Ishikawa (cell line): ENCODE measurements around the gene AGAP1.

Experiments used
- CEBPB ChIP-seq: IDR thresholded peaks from 2 replicates; pipeline ENCODE4 v1.6.1; 2012
- CREB1 ChIP-seq: IDR thresholded peaks from 2 replicates; pipeline ENCODE4 v1.6.1; 2012; ENCODE audit warnings: low read depth
- EGR1 ChIP-seq: IDR thresholded peaks from 2 replicates; pipeline ENCODE4 v1.6.1; 2012
- EP300 ChIP-seq: IDR thresholded peaks from 2 replicates; pipeline ENCODE4 v1.6.1; 2012; ENCODE audit warnings: borderline replicate concordance
- FOXM1 ChIP-seq: IDR thresholded peaks from 2 replicates; pipeline ENCODE4 v1.6.1; 2012; ENCODE audit warnings: low read depth, borderline replicate concordance
- MAX ChIP-seq: IDR thresholded peaks from 2 replicates; pipeline ENCODE4 v1.6.1; 2012
- NFIC ChIP-seq: IDR thresholded peaks from 2 replicates; pipeline ENCODE4 v1.6.1; 2012
- RAD21 ChIP-seq: IDR thresholded peaks from 2 replicates; pipeline ENCODE4 v1.6.1; 2012; ENCODE audit warnings: low read depth
- REST ChIP-seq: IDR thresholded peaks from 2 replicates; pipeline ENCODE4 v1.6.1; 2012; ENCODE audit warnings: low read depth, mild to moderate bottlenecking
- TAF1 ChIP-seq: IDR thresholded peaks from 2 replicates; pipeline ENCODE4 v1.6.1; 2012; ENCODE audit warnings: low read depth, mild to moderate bottlenecking
- TCF12 ChIP-seq: IDR thresholded peaks from 2 replicates; pipeline ENCODE4 v1.6.1; 2012; ENCODE audit warnings: low read depth
- TEAD4 ChIP-seq: IDR thresholded peaks from 2 replicates; pipeline ENCODE4 v1.6.1; 2012
- USF1 ChIP-seq: IDR thresholded peaks from 2 replicates; pipeline ENCODE4 v1.6.1; 2012
- YY1 ChIP-seq: IDR thresholded peaks from 2 replicates; pipeline ENCODE4 v1.6.1; 2012; ENCODE audit warnings: low read depth
- ZBTB7A ChIP-seq: IDR thresholded peaks from 2 replicates; pipeline ENCODE4 v1.6.1; 2012; ENCODE audit warnings: low read depth

Gene AGAP1

GRCh38 chr2:235921508-235922191 lies 427.8 kb downstream of the AGAP1 start:
- TF ChIP-seq NFIC (no peak), EP300 (no peak), YY1 (no peak), TAF1 (no peak), TCF12 (no peak), CEBPB (no peak), CREB1 (no peak), RAD21 (no peak), TEAD4 (no peak)

GRCh38 chr2:235922839-235923238 lies 429.0 kb downstream of the AGAP1 start:
- TF ChIP-seq YY1, result no peak
- no peak for TF ChIP-seq RAD21
- no peak for TF ChIP-seq EGR1
- TF ChIP-seq FOXM1, result no peak
- TF ChIP-seq CREB1, result no peak
- no peak for TF ChIP-seq NFIC
- TF ChIP-seq TCF12, result no peak
- TF ChIP-seq CEBPB, result no peak
- TF ChIP-seq ZBTB7A, result no peak
- TF ChIP-seq REST, result no peak
- TF ChIP-seq TEAD4, result no peak
- no peak for TF ChIP-seq EP300
- TF ChIP-seq USF1, result no peak
- no peak for TF ChIP-seq TAF1
- no peak for TF ChIP-seq MAX

- TF ChIP-seq ZBTB7A (no peak), TEAD4 (no peak), NFIC (no peak), TAF1 (no peak), EGR1 (no peak), RAD21 (no peak), CEBPB (no peak), CREB1 (no peak), EP300 (no peak), MAX (no peak), FOXM1 (no peak), REST (no peak), YY1 (no peak), USF1 (no peak), TCF12 (no peak)
Measured at GRCh38 chr2:235923859-235924674, 430.2 kb downstream of the AGAP1 start.

- TF ChIP-seq TCF12, result no peak
- no peak for TF ChIP-seq CEBPB
- TF ChIP-seq USF1, result no peak
- no peak for TF ChIP-seq ZBTB7A
- no peak for TF ChIP-seq EGR1
- TF ChIP-seq REST, result no peak
Measured at GRCh38 chr2:235924675-235925063, 430.8 kb downstream of the AGAP1 start.
